Spleen (tissue), 11 donors: ENCODE results near the gene MYL9. TPM values are rescaled to one million over a fixed set of nuclear protein-coding genes. Genes with fewer than 3 reads are reported as not detected.

ENCODE experiments used
- DNase-seq: peaks from one replicate; pipeline ENCODE4 v3.0.0-alpha.2; 2020
- H3K27ac ChIP-seq, 8 donors: fragments of 200-600 bp; sonication (generic) in 7 of 8; 1 replicate in 4 of 8; 2 replicates in 4 of 8; pipeline versions ENCODE4 v1.5.0 to v1.8.0; 2016 to 2021; ENCODE audit warnings: inconsistent platforms in 4 of 8, mild to moderate bottlenecking in 4 of 8, moderate library complexity in 1 of 8
- H3K27me3 ChIP-seq, 7 donors: fragments of 200-600 bp; sonication (generic) in 6 of 7; replicated peaks in 1 of 7; 1 replicate in 4 of 7; 2 replicates in 3 of 7; pipeline versions ENCODE4 v1.5.0 to v1.8.0; 2016 to 2021; ENCODE audit warnings: inconsistent platforms in 3 of 7, mild to moderate bottlenecking in 1 of 7
- H3K36me3 ChIP-seq, 6 donors: fragments of 200-600 bp; sonication (generic) in 5 of 6; 1 replicate in 4 of 6; 2 replicates in 2 of 6; pipeline versions ENCODE4 v1.5.0 to v1.8.0; 2016 to 2021; ENCODE audit warnings: inconsistent platforms in 2 of 6
- H3K4me1 ChIP-seq, 6 donors: fragments of 200-600 bp; sonication (generic) in 5 of 6; 1 replicate in 3 of 6; 2 replicates in 3 of 6; pipeline versions ENCODE4 v1.5.0 to v1.8.0; 2016 to 2021; ENCODE audit warnings: inconsistent platforms in 3 of 6
- H3K4me3 ChIP-seq, 8 donors: fragments of 200-600 bp; sonication (generic) in 7 of 8; 1 replicate in 4 of 8; 2 replicates in 4 of 8; pipeline versions ENCODE4 v1.5.0 to v1.8.0; 2016 to 2021; ENCODE audit warnings: inconsistent platforms in 4 of 8, mild to moderate bottlenecking in 4 of 8, moderate library complexity in 2 of 8
- H3K9me3 ChIP-seq, 8 donors: fragments of 200-600 bp; sonication (generic) in 7 of 8; 1 replicate in 4 of 8; 2 replicates in 4 of 8; pipeline versions ENCODE4 v1.5.0 to v1.8.0; 2016 to 2021; ENCODE audit warnings: inconsistent platforms in 4 of 8
- POLR2A ChIP-seq, 3 donors: fragments of 450-650 bp; IDR thresholded peaks; one replicate each; pipeline ENCODE4 v1.5.1; 2017; ENCODE audit warnings: antibody characterized with exemption in 3 of 3, mild to moderate bottlenecking in 1 of 3
- POLR2AphosphoS5 ChIP-seq, 3 donors: sonication (generic); formaldehyde crosslinking; IDR thresholded peaks; one replicate each; pipeline ENCODE4 v1.5.1; 2017; ENCODE audit warnings: antibody characterized with exemption in 3 of 3
- WGBS, 5 donors: extraction: QIAGEN DNeasy Blood & Tissue Kit in 3 of 5; methylation state at CpG; one replicate each; pipeline versions ENCODE4 v1.1.5 to v1.1.7; 2013 to 2018; 5-methylcytosine and 5-hydroxymethylcytosine counted together
- intact Hi-C: fragments of 100-400 bp; cut with DNase I; formaldehyde crosslinking; loops from one replicate; pipeline ENCODE4 v1.15.0; 2023; ENCODE audit warnings: low total_unique reads
- polyA plus RNA-seq, 3 donors: library from polyadenylated mRNA; stranded (reverse); fragments of 200-250 nt; gene quantifications; one replicate each; pipeline ENCODE4 v1.2.1, GENCODE V29; 2013
- total RNA-seq, 7 donors: library from RNA; depleted of rRNA in 3 of 7; stranded (reverse); fragments of >200 nt in 3 of 7; fragmentation: NEBNext Ultra II Directional in 4 of 7; extraction: Animal tissue kit (Norgen Biotek cat#: 25700) in 4 of 7; gene quantifications; one replicate each; pipeline versions ENCODE4 v1.1.0 to v1.2.1, GENCODE V29; 2016 to 2021
- TF ChIP-seq, protein P1 (sequence below), 11 experiments: fragments of 200-600 bp in 7 of 11; fragments of 450-650 bp in 4 of 11; sonication (generic) in 4 of 11; IDR thresholded peaks in 8 of 11; conservative IDR thresholded peaks in 3 of 11; 1 replicate in 7 of 11; 2 replicates in 4 of 11; pipeline versions ENCODE4 v1.4.0 to v1.8.0; 2016 to 2021; ENCODE audit warnings: antibody characterized with exemption in 11 of 11, inconsistent platforms in 4 of 11, mild to moderate bottlenecking in 1 of 11
- donor health status: healthy with polysubstance abuse.
- donor health status: DM: no; HTN: no; CAD: no; lungs with moderate emphysema.
- donor health status: DM: no; HTN: no; CAD: no.
- donor health status: Bipolar disorder and iron deficiency.
- donor health status: healthy.
- donor health status: DM: no; HTN: no; CAD: no.
- donor health status: DM: yes; HTN: yes; CAD: no.

Gene MYL9
- total and polyA plus RNA-seq, 10 donors, result 30.4 to 369 (median 83.2) TPM

DNA sequence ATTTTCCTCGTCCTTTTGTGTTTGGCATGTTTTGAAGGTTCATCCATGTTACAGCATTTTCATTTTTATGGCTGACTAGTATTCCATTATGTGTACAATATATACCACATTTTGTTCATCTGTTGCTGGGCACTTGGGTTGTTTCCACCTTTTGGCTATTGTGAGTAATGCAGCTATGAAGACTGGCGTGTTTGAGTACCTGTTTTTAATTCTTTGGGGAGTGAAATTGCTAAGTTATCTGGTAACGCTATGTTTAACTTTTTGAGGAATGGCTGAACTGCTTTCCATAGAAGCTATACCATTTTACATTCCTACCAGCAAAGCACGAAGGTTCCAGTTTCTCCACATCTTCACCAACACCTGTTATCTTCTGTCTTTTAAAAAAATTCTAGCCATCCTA is 37.0 kb upstream of the MYL9 start:
- Histone ChIP-seq H3K9me3 (no peaks in the 10 kb centered on the region), H3K27me3 (no peaks in the 10 kb centered on the region), H3K36me3 (peaks cover 2 to 100% (median 70%) of the 10 kb centered on the region in 6 donors), H3K4me3 (no peak overlapping the region), H3K4me1 (peaks cover 0 to 15% (median 0%) of the 10 kb centered on the region in 6 donors), H3K27ac (no peak overlapping the region)
- intact Hi-C loops, result no loop called here
- DNase-seq, result no peak
- 83 to 91% (median 91%) methylated on average over 4 of the region's 4 CpGs for WGBS, 5 donors
- TF ChIP-seq, protein P1, sequence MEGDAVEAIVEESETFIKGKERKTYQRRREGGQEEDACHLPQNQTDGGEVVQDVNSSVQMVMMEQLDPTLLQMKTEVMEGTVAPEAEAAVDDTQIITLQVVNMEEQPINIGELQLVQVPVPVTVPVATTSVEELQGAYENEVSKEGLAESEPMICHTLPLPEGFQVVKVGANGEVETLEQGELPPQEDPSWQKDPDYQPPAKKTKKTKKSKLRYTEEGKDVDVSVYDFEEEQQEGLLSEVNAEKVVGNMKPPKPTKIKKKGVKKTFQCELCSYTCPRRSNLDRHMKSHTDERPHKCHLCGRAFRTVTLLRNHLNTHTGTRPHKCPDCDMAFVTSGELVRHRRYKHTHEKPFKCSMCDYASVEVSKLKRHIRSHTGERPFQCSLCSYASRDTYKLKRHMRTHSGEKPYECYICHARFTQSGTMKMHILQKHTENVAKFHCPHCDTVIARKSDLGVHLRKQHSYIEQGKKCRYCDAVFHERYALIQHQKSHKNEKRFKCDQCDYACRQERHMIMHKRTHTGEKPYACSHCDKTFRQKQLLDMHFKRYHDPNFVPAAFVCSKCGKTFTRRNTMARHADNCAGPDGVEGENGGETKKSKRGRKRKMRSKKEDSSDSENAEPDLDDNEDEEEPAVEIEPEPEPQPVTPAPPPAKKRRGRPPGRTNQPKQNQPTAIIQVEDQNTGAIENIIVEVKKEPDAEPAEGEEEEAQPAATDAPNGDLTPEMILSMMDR (IDR thresholded peaks at IDR 0.05 in 8 of 11, conservative IDR thresholded peaks at IDR 0.05 in 3 of 11), result no peak
- TF ChIP-seq POLR2A (IDR thresholded peaks at IDR 0.05) (no peak), POLR2AphosphoS5 (IDR thresholded peaks at IDR 0.05) (no peak)

DNA sequence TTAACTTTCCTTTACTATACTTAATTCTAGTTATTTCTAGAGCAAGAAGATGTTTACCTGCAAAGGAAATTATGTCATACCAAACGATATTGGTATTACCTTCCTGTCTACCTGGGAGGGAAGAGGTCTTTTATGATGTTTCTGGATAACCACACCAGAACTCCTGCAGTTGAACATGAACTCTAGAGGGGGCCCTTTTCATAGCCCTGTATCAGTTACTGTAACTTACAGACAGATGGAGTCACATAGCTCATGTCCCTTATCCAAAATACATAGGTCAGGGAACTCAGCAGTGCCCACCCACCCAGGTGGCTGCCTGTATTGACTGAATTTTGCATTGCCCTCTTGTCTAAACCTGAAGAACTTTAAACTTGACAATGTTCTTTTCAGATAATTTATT is 35.1 kb upstream of the MYL9 start:
- Histone ChIP-seq H3K36me3 (peaks cover 0 to 100% (median 66%) of the 10 kb centered on the region in 6 donors), H3K9me3 (no peaks in the 10 kb centered on the region), H3K27me3 (no peaks in the 10 kb centered on the region), H3K4me3 (no peak overlapping the region), H3K4me1 (peaks cover 0 to 15% (median 0%) of the 10 kb centered on the region in 6 donors), H3K27ac (no peak overlapping the region)
- no peak for DNase-seq
- TF ChIP-seq, protein P1 (IDR thresholded peaks at IDR 0.05 in 8 of 11, conservative IDR thresholded peaks at IDR 0.05 in 3 of 11), result peak in 4 of 11 experiments; percentile 19 to 28 (median 24)
- TF ChIP-seq POLR2A (IDR thresholded peaks at IDR 0.05) (no peak), POLR2AphosphoS5 (IDR thresholded peaks at IDR 0.05) (no peak)
- intact Hi-C loops, result no loop called here
- 10 to 29% (median 21%) methylated on average over 1 of the region's 1 CpG for WGBS, 5 donors

DNA sequence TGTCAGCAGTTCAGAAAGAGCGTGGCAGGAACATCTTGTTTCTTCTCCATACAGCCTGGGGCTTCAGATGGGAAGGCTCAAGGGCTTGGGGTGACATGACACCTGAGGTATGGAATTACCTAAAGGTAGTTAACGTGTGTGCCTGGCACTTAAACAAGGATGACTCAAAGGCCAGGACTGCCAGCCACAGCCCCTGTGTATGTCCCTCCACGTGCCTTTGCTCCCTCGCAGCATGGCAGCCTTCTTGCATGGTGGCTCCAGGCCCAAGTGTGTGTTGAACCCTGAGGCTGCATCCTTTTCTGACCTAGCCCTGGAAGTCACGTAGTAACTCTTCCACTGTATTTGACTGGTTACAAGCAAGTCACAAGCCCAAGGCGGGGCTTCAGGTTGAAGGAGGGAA is 33.6 kb upstream of the MYL9 start:
- Histone ChIP-seq H3K4me1 (peaks cover 0 to 8% (median 0%) of the 10 kb centered on the region in 6 donors), H3K27me3 (no peaks in the 10 kb centered on the region), H3K27ac (no peak overlapping the region), H3K36me3 (peaks cover 0 to 100% (median 58%) of the 10 kb centered on the region in 6 donors), H3K9me3 (no peaks in the 10 kb centered on the region), H3K4me3 (no peak overlapping the region)
- 88 to 98% (median 92%) methylated on average over 5 to 6 of the region's 6 CpGs for WGBS, 5 donors
- TF ChIP-seq, protein P1 (IDR thresholded peaks at IDR 0.05 in 8 of 11, conservative IDR thresholded peaks at IDR 0.05 in 3 of 11), result no peak
- TF ChIP-seq POLR2A (IDR thresholded peaks at IDR 0.05) (no peak), POLR2AphosphoS5 (IDR thresholded peaks at IDR 0.05) (no peak)
- DNase-seq, result no peak
- intact Hi-C loops, result no loop called here

DNA sequence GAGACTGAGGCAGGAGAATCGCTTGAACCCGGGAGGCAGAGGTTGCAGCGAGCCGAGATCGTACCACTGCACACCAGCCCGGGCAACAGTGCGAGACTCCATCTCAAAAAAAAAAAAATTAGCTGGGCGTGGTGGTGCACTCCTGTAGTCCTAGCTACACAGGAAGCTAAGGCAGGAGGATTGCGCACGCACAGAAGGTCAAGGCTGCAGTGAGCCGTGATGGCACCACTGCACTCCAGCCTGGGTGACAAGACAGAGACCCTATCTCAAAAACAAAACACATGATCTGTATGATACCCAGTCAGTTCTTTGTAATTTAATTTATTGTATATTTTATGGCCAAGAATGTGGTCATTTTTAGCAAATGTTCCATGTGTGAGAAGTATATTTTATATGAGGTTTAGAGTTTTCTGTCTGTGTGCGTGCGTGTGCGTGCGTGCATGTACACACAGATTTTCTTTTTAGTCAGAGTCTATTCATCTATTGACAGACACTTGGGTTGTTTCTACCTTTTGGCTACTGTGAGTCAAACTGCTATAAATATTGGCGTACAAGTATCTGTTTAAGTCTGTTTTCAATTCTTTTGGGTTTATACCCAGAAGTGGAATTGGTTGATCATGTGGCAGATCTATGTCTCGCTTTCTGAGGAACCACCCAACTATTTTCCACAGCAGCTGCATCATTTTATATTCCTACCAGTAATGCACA is 22.2 kb upstream of the MYL9 start:
- WGBS, 5 donors, result 81 to 90% (median 86%) methylated on average over 17 of the region's 17 CpGs
- no peak for DNase-seq
- intact Hi-C loops, result no loop called here
- TF ChIP-seq, protein P1 (IDR thresholded peaks at IDR 0.05 in 8 of 11, conservative IDR thresholded peaks at IDR 0.05 in 3 of 11), result no peak
- TF ChIP-seq POLR2AphosphoS5 (IDR thresholded peaks at IDR 0.05), result peak in 1 of 3 donors; percentile 18
- Histone ChIP-seq H3K27ac (no peak overlapping the region), H3K36me3 (peaks cover 0 to 96% (median 16%) of the 10 kb centered on the region in 6 donors), H3K4me1 (peaks cover 0 to 21% (median 2%) of the 10 kb centered on the region in 6 donors), H3K9me3 (no peaks in the 10 kb centered on the region), H3K27me3 (no peaks in the 10 kb centered on the region), H3K4me3 (no peak overlapping the region)
